ENCODE data around the gene RPL32. TPM values are rescaled to one million over a fixed set of nuclear protein-coding genes. Genes with fewer than 3 reads are reported as not detected.

RPL32 gene
- total and polyA plus RNA-seq, 9 of the 15 experiments (the other 6 are each of a cell fraction or from before 2014, with no cell fraction given) = 2,738 to 6,200 (median 4,286) TPM

DNA sequence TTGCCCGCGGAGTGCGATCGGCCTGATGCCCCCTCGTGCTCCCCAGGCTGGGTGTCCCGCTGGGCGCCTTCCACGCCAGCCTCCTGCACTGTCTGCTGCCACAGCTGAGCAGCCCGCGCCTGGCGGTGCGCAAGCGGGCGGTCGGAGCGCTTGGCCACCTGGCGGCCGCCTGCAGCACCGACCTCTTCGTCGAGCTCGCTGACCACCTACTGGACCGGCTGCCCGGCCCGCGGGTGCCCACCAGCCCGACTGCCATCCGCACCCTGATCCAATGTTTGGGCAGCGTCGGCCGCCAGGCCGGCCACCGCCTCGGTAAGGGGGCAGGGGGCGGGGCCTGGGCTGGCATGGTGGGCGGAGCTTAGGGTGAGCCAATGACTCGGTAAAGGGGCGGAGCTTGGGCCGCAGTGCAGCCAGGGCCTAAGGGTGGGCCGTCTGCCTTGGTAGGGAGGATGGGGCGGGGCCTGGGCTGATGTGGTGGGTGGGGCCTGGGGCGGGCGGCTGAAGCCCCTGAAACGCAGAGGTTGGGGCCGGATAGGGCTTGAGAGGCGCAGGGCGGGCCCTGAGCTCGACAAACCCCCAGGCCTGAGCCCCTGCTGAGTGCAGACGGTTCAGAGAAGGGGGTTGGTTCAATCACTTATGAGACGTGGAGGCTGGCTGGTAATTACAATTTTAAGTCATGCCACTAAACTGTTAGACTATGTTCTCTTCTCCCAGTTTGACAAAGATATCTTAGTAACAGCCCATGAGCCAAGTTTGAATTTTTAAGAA lies 31.2 kb downstream of the RPL32 start (continued):
- TF ChIP-seq REST (IDR thresholded peaks at IDR 0.05; ENCODE audit: borderline replicate concordance) (peak; percentile 58), REST (CRISPR knock-in tag; IDR thresholded peaks at IDR 0.05; ENCODE audit: low read depth) (peak; percentile 47; the same call in 1 of the 2 replicates), STAT5A (IDR thresholded peaks at IDR 0.05; ENCODE audit: borderline replicate concordance, low read length) (no peak), SIRT6 (IDR thresholded peaks at IDR 0.05; ENCODE audit: low read depth, low read length) (no peak), PHB2 (IDR thresholded peaks at IDR 0.05; ENCODE audit: low read depth) (no peak), ZFP1 (CRISPR knock-in tag; IDR thresholded peaks at IDR 0.05) (no peak), ZNF354B (CRISPR knock-in tag; IDR thresholded peaks at IDR 0.05) (no peak), TARDBP (IDR thresholded peaks at IDR 0.05) (no peak), POLR2H (tag; IDR thresholded peaks at IDR 0.05; ENCODE audit: low read depth) (no peak), GATAD2A (IDR thresholded peaks at IDR 0.05) (no peak), POLR2AphosphoS5 (IDR thresholded peaks at IDR 0.05; ENCODE audit: control insufficient read depth, insufficient read depth, low read depth, low read length) (no peak), FUS (optimal IDR thresholded peaks at IDR 0.05; ENCODE audit: low read depth, low read length) (no peak), NUFIP1 (IDR thresholded peaks at IDR 0.05; ENCODE audit: partially characterized antibody) (peak; percentile 73), FOXJ2 (tag; IDR thresholded peaks at IDR 0.05) (no peak), TCF3 (CRISPR knock-in tag; IDR thresholded peaks at IDR 0.05) (no peak), RBM39 (optimal IDR thresholded peaks at IDR 0.05; ENCODE audit: low read depth, low read length) (no peak), HIVEP1 (CRISPR knock-in tag; IDR thresholded peaks at IDR 0.05) (0 out of 2 replicates have a peak, but pooled peaks have one; percentile 36)
- TF ChIP-seq, protein P1, sequence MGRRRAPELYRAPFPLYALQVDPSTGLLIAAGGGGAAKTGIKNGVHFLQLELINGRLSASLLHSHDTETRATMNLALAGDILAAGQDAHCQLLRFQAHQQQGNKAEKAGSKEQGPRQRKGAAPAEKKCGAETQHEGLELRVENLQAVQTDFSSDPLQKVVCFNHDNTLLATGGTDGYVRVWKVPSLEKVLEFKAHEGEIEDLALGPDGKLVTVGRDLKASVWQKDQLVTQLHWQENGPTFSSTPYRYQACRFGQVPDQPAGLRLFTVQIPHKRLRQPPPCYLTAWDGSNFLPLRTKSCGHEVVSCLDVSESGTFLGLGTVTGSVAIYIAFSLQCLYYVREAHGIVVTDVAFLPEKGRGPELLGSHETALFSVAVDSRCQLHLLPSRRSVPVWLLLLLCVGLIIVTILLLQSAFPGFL (CRISPR knock-in tag; IDR thresholded peaks at IDR 0.05) = no peak
- TF ChIP-seq, protein P2, sequence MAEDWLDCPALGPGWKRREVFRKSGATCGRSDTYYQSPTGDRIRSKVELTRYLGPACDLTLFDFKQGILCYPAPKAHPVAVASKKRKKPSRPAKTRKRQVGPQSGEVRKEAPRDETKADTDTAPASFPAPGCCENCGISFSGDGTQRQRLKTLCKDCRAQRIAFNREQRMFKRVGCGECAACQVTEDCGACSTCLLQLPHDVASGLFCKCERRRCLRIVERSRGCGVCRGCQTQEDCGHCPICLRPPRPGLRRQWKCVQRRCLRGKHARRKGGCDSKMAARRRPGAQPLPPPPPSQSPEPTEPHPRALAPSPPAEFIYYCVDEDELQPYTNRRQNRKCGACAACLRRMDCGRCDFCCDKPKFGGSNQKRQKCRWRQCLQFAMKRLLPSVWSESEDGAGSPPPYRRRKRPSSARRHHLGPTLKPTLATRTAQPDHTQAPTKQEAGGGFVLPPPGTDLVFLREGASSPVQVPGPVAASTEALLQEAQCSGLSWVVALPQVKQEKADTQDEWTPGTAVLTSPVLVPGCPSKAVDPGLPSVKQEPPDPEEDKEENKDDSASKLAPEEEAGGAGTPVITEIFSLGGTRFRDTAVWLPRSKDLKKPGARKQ (CRISPR knock-in tag; IDR thresholded peaks at IDR 0.05) = no peak
